Spleen (tissue), 11 donors: Measurements from ENCODE around the gene NFE2. TPM values are rescaled to one million over a fixed set of nuclear protein-coding genes. Genes with fewer than 3 reads are reported as not detected.

Source experiments
- DNase-seq: peaks from one replicate; pipeline ENCODE4 v3.0.0-alpha.2; 2020
- H3K27ac ChIP-seq, 8 donors: fragments of 200-600 bp; sonication (generic) in 7 of 8; 1 replicate in 4 of 8; 2 replicates in 4 of 8; pipeline versions ENCODE4 v1.5.0 to v1.8.0; 2016 to 2021; ENCODE audit warnings: inconsistent platforms in 4 of 8, mild to moderate bottlenecking in 4 of 8, moderate library complexity in 1 of 8
- H3K27me3 ChIP-seq, 7 donors: fragments of 200-600 bp; sonication (generic) in 6 of 7; replicated peaks in 1 of 7; 1 replicate in 4 of 7; 2 replicates in 3 of 7; pipeline versions ENCODE4 v1.5.0 to v1.8.0; 2016 to 2021; ENCODE audit warnings: inconsistent platforms in 3 of 7, mild to moderate bottlenecking in 1 of 7
- H3K36me3 ChIP-seq, 6 donors: fragments of 200-600 bp; sonication (generic) in 5 of 6; 1 replicate in 4 of 6; 2 replicates in 2 of 6; pipeline versions ENCODE4 v1.5.0 to v1.8.0; 2016 to 2021; ENCODE audit warnings: inconsistent platforms in 2 of 6
- H3K4me1 ChIP-seq, 6 donors: fragments of 200-600 bp; sonication (generic) in 5 of 6; 1 replicate in 3 of 6; 2 replicates in 3 of 6; pipeline versions ENCODE4 v1.5.0 to v1.8.0; 2016 to 2021; ENCODE audit warnings: inconsistent platforms in 3 of 6
- H3K4me3 ChIP-seq, 8 donors: fragments of 200-600 bp; sonication (generic) in 7 of 8; 1 replicate in 4 of 8; 2 replicates in 4 of 8; pipeline versions ENCODE4 v1.5.0 to v1.8.0; 2016 to 2021; ENCODE audit warnings: inconsistent platforms in 4 of 8, mild to moderate bottlenecking in 4 of 8, moderate library complexity in 2 of 8
- H3K9me3 ChIP-seq, 8 donors: fragments of 200-600 bp; sonication (generic) in 7 of 8; 1 replicate in 4 of 8; 2 replicates in 4 of 8; pipeline versions ENCODE4 v1.5.0 to v1.8.0; 2016 to 2021; ENCODE audit warnings: inconsistent platforms in 4 of 8
- CTCF ChIP-seq, 11 experiments: fragments of 200-600 bp in 7 of 11; fragments of 450-650 bp in 4 of 11; sonication (generic) in 4 of 11; IDR thresholded peaks in 8 of 11; conservative IDR thresholded peaks in 3 of 11; 1 replicate in 7 of 11; 2 replicates in 4 of 11; pipeline versions ENCODE4 v1.4.0 to v1.8.0; 2016 to 2021; ENCODE audit warnings: antibody characterized with exemption in 11 of 11, inconsistent platforms in 4 of 11, mild to moderate bottlenecking in 1 of 11
- POLR2A ChIP-seq, 3 donors: fragments of 450-650 bp; IDR thresholded peaks; one replicate each; pipeline ENCODE4 v1.5.1; 2017; ENCODE audit warnings: antibody characterized with exemption in 3 of 3, mild to moderate bottlenecking in 1 of 3
- POLR2AphosphoS5 ChIP-seq, 3 donors: sonication (generic); formaldehyde crosslinking; IDR thresholded peaks; one replicate each; pipeline ENCODE4 v1.5.1; 2017; ENCODE audit warnings: antibody characterized with exemption in 3 of 3
- WGBS, 5 donors: extraction: QIAGEN DNeasy Blood & Tissue Kit in 3 of 5; methylation state at CpG; one replicate each; pipeline versions ENCODE4 v1.1.5 to v1.1.7; 2013 to 2018; 5-methylcytosine and 5-hydroxymethylcytosine counted together
- intact Hi-C: fragments of 100-400 bp; cut with DNase I; formaldehyde crosslinking; loops from one replicate; pipeline ENCODE4 v1.15.0; 2023; ENCODE audit warnings: low total_unique reads
- polyA plus RNA-seq, 3 donors: library from polyadenylated mRNA; stranded (reverse); fragments of 200-250 nt; gene quantifications; one replicate each; pipeline ENCODE4 v1.2.1, GENCODE V29; 2013
- total RNA-seq, 7 donors: library from RNA; depleted of rRNA in 3 of 7; stranded (reverse); fragments of >200 nt in 3 of 7; fragmentation: NEBNext Ultra II Directional in 4 of 7; extraction: Animal tissue kit (Norgen Biotek cat#: 25700) in 4 of 7; gene quantifications; one replicate each; pipeline versions ENCODE4 v1.1.0 to v1.2.1, GENCODE V29; 2016 to 2021
- donor health status: healthy with polysubstance abuse.
- donor health status: DM: no; HTN: no; CAD: no; lungs with moderate emphysema.
- donor health status: DM: no; HTN: no; CAD: no.
- donor health status: Bipolar disorder and iron deficiency.
- donor health status: healthy.
- donor health status: DM: no; HTN: no; CAD: no.
- donor health status: DM: yes; HTN: yes; CAD: no.

The NFE2 gene
- total and polyA plus RNA-seq, 10 donors = 2.4 to 93.7 (median 24.7) TPM

DNA sequence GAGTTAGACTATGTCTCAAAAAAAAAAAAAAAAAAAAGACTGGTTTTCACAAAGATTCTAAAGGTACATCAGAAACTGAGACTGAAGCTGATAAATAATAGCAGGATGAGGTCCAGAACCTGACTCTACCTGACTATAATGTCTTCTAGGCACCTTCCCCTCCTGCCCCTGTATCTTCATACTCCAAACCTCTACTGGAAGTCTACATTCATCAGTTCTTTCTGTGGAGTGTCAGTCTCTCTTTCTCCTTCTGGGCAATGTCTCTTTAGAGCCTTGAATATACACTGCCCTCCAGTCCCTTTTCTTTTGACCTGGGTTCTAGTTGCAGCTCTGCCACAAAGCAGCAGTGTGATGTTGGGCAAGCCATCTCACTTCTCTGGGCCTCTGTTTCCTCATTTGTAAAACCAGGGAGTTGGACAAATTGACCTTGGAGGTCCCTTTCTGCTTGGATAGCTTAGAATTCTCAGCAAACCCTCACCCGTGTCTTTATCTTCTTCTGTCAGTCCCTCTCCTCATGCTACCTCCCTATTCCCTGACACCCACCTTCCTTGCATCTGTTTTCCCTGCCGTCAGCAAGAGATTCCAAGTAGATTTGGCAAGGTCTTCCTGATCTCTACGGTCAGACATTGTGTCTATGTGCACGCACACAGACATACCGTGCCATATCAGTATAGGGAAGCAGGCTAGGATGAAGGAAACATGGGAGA, 4.3 kb downstream of the NFE2 start:
- TF ChIP-seq POLR2AphosphoS5 (IDR thresholded peaks at IDR 0.05) (no peak), POLR2A (IDR thresholded peaks at IDR 0.05) (no peak), CTCF (IDR thresholded peaks at IDR 0.05 in 8 of 11, conservative IDR thresholded peaks at IDR 0.05 in 3 of 11) (no peak)
- H3K4me3 ChIP-seq = peak overlapping the region in 5 of 8 donors; percentile 8 to 63 (median 36)
- 39 to 61% (median 51%) methylated on average over 5 of the region's 5 CpGs for WGBS, 5 donors
- H3K4me1 ChIP-seq = peaks cover 3 to 65% (median 20%) of the 10 kb centered on the region in 6 donors
- no peaks in the 10 kb centered on the region for H3K9me3 ChIP-seq
- intact Hi-C loops = no loop called here
- peak overlapping the region in 7 of 8 donors; percentile 14 to 94 (median 81) for H3K27ac ChIP-seq
- no peak for DNase-seq
- peaks cover 0 to 39% (median 28%) of the 10 kb centered on the region in 7 donors for H3K27me3 ChIP-seq
- H3K36me3 ChIP-seq = peaks cover 0 to 34% (median 0%) of the 10 kb centered on the region in 6 donors

GRCh38 chr12:54294953-54295566, 5.8 kb downstream of the NFE2 start:
- Histone ChIP-seq H3K27ac (peak overlapping the region in 6 of 8 donors; percentile 36 to 94 (median 76)), H3K4me3 (peak overlapping the region in 5 of 8 donors; percentile 0 to 47 (median 36)), H3K4me1 (peaks cover 0 to 66% (median 11%) of the 10 kb centered on the region in 6 donors), H3K36me3 (peaks cover 0 to 48% (median 2%) of the 10 kb centered on the region in 6 donors), H3K9me3 (no peaks in the 10 kb centered on the region), H3K27me3 (peaks cover 0 to 24% (median 13%) of the 10 kb centered on the region in 7 donors)
- TF ChIP-seq CTCF (IDR thresholded peaks at IDR 0.05 in 8 of 11, conservative IDR thresholded peaks at IDR 0.05 in 3 of 11) = no peak
- no peak for TF ChIP-seq POLR2A (IDR thresholded peaks at IDR 0.05)
- no peak for TF ChIP-seq POLR2AphosphoS5 (IDR thresholded peaks at IDR 0.05)
- 62 to 83% (median 65%) methylated on average over 9 of the region's 9 CpGs for WGBS, 5 donors
- DNase-seq = no peak
- intact Hi-C loops = no loop called here

DNA sequence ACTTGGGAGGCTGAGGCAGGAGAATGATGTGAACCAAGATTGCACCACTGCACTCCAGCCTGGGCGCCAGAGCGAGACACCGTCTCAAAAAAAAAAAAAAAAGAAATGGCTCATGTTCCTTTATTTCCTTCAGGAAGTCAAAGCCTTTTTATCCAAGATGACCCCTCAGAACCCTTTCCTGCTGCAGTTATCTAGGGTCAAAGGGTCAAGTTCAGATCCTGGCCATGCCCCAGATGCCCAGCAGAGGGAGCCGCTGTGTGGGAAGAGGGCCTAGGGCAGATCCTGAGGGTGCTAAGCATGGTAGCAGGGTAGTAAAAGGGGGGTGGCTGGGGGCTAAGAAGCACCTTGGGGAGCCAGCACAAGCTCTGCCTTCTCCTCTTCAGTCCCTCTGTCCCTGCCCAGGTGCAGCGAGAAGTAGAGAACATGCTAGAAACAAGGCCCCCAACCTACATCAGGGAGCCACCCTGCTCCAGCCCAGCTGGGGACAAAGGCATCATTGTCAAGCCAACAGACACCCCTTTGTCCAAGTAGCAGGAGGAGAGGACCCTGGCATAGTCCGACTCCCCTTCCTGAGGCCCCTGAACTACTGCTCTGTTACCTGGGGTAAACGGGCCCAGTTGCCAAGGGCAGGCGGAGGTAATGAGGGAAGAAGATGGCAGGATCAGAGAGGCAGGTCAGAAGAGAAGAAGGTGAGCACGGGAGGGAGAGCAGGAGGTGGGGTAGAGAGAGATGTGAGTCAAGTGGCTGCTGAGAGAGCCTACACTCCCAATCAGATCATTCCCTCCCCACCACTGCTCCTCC, 6.5 kb downstream of the NFE2 start:
- H3K4me3 ChIP-seq = peak overlapping the region in 4 of 8 donors; percentile 22 to 47 (median 37)
- 36 to 64% (median 53%) methylated on average over 9 of the region's 9 CpGs for WGBS, 5 donors
- intact Hi-C loops = no loop called here
- peak; percentile 88 for DNase-seq
- peaks cover 0 to 56% (median 4%) of the 10 kb centered on the region in 6 donors for H3K36me3 ChIP-seq
- peaks cover 0 to 17% (median 8%) of the 10 kb centered on the region in 7 donors for H3K27me3 ChIP-seq
- TF ChIP-seq POLR2AphosphoS5 (IDR thresholded peaks at IDR 0.05) (peak in 2 of 3 donors; percentile 22 to 62), CTCF (IDR thresholded peaks at IDR 0.05 in 8 of 11, conservative IDR thresholded peaks at IDR 0.05 in 3 of 11) (peak; percentile 55 to 88 (median 79)), POLR2A (IDR thresholded peaks at IDR 0.05) (no peak)
- H3K4me1 ChIP-seq = peaks cover 3 to 73% (median 16%) of the 10 kb centered on the region in 6 donors
- H3K9me3 ChIP-seq = no peaks in the 10 kb centered on the region
- H3K27ac ChIP-seq = peak overlapping the region in 6 of 8 donors; percentile 36 to 94 (median 76)
